B cell (primary cell): Measurements from ENCODE around the gene NTNG1.

ENCODE experiments used
- EZH2 ChIP-seq: IDR thresholded peaks from 2 replicates; pipeline ENCODE4 v1.6.1; 2012; ENCODE audit warnings: borderline replicate concordance, low read depth, mild to moderate bottlenecking, moderate library complexity, low read length; ENCODE audit not compliant: insufficient read depth, poor library complexity, severe bottlenecking
- TF ChIP-seq, protein P1 (sequence below): fragments of 200-600 bp; IDR thresholded peaks from one replicate; pipeline ENCODE4 v1.8.0; 2022; ENCODE audit warnings: antibody characterized with exemption, mild to moderate bottlenecking

DNA sequence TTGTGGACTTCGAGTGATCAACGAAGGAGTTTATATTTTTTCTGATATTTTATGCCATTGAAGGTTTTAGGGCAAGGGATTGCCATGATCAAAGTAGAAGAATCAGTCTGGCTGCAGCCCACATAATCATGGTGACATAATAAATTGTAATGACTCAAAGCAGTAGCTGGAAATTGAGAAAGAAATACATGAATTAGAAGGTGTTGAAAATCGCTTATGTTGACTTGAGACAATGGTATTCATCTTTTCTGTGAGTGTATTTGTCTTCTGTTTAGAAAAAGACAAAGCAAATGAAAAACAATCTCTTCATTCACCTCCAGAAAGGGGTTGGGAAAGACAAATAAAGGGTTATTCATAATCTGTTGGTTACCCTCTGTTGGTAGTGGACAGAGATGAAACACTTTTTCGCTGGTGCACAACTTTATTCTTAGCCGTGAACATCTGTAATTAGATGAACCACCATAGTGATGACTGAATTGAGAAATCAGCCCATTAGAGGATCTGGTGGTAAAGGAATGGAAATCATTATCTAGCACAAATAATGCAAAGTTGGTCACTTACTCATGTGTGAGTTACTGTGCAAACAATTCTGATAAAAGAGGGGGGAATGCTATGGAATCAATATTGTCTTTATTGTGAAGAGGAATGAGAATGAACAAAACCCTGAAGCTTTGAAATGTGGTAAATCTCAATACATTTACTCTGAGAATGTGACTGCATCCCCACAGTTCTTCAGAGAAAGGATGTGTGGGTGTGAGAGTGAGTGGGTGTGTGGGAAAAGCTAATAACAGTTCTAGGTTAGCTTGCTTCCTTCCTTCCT lies 121.8 kb downstream of the NTNG1 start:
- TF ChIP-seq, protein P1, sequence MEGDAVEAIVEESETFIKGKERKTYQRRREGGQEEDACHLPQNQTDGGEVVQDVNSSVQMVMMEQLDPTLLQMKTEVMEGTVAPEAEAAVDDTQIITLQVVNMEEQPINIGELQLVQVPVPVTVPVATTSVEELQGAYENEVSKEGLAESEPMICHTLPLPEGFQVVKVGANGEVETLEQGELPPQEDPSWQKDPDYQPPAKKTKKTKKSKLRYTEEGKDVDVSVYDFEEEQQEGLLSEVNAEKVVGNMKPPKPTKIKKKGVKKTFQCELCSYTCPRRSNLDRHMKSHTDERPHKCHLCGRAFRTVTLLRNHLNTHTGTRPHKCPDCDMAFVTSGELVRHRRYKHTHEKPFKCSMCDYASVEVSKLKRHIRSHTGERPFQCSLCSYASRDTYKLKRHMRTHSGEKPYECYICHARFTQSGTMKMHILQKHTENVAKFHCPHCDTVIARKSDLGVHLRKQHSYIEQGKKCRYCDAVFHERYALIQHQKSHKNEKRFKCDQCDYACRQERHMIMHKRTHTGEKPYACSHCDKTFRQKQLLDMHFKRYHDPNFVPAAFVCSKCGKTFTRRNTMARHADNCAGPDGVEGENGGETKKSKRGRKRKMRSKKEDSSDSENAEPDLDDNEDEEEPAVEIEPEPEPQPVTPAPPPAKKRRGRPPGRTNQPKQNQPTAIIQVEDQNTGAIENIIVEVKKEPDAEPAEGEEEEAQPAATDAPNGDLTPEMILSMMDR: no peak
- TF ChIP-seq EZH2: no peak
